Measurements from ENCODE around the gene KITLG. TPM values are rescaled to one million over a fixed set of nuclear protein-coding genes. Genes with fewer than 3 reads are reported as not detected.
A peak's percentile ranks its signal among the peaks of the same experiment; 100 is the strongest.
"Not testable (repeated sequence)": the region's sequence is repeated elsewhere in the genome, so short reads cannot be mapped to it uniquely, and the experiment has no call there.

KITLG gene
- total RNA-seq, 1 experiment from 2014 or later = 4.6 TPM

GRCh38 chr12:88468581-88468980 lies 111.7 kb downstream of the KITLG start:
- no peak overlapping the region for H3K4me3 ChIP-seq (ENCODE audit: low read depth, low read length, poor library complexity, severe bottlenecking)
- CTCF ChIA-PET = no interaction called here
- peaks cover 6% of the 10 kb centered on the region for H3K4me1 ChIP-seq (ENCODE audit: insufficient read depth, low read length, poor library complexity, severe bottlenecking)
- intact Hi-C loops (cut with micrococcal nuclease; ENCODE audit: unreplicated experiment) = no loop called here
- DNase-seq (ENCODE audit: low spot score) = peak; percentile 10
- no peak overlapping the region for H3K27ac ChIP-seq (ENCODE audit: low read depth, low read length, poor library complexity, severe bottlenecking)
- no peak for TF ChIP-seq CTCF (conservative IDR thresholded peaks at IDR 0.05; ENCODE audit: low read depth, low read length)
- TF ChIP-seq EZH2 (IDR thresholded peaks at IDR 0.05; ENCODE audit: borderline replicate concordance, low read depth, low read length, poor library complexity, severe bottlenecking) = no peak
- no TSS peak for BruUV-seq (replicated peaks)
- no peaks in the 10 kb centered on the region for H3K36me3 ChIP-seq (ENCODE audit: insufficient read depth, low read length, poor library complexity, severe bottlenecking)
- H3K27me3 ChIP-seq (replicated peaks; ENCODE audit: insufficient read depth, low read depth, low read length, poor library complexity) = no peaks in the 10 kb centered on the region
- H3K9me3 ChIP-seq (ENCODE audit: low read depth, low read length, poor library complexity, severe bottlenecking) = no peaks in the 10 kb centered on the region
- POLR2A ChIA-PET (ENCODE audit: low non-redundant PET) = no interaction called here

GRCh38 chr12:88466708-88467107 lies 113.6 kb downstream of the KITLG start:
- H3K4me1 ChIP-seq (ENCODE audit: insufficient read depth, low read length, poor library complexity, severe bottlenecking); BruUV-seq (replicated peaks); H3K27ac ChIP-seq (ENCODE audit: low read depth, low read length, poor library complexity, severe bottlenecking); DNase-seq (ENCODE audit: low spot score); CTCF ChIA-PET; H3K4me3 ChIP-seq (ENCODE audit: low read depth, low read length, poor library complexity, severe bottlenecking); H3K36me3 ChIP-seq (ENCODE audit: insufficient read depth, low read length, poor library complexity, severe bottlenecking); POLR2A ChIA-PET (ENCODE audit: low non-redundant PET); intact Hi-C loops (cut with micrococcal nuclease; ENCODE audit: unreplicated experiment); H3K27me3 ChIP-seq (replicated peaks; ENCODE audit: insufficient read depth, low read depth, low read length, poor library complexity); H3K9me3 ChIP-seq (ENCODE audit: low read depth, low read length, poor library complexity, severe bottlenecking): not testable (repeated sequence)

- Histone ChIP-seq H3K36me3 (ENCODE audit: insufficient read depth, low read length, poor library complexity, severe bottlenecking) (no peaks in the 10 kb centered on the region), H3K27ac (ENCODE audit: low read depth, low read length, poor library complexity, severe bottlenecking) (no peak overlapping the region), H3K4me1 (ENCODE audit: insufficient read depth, low read length, poor library complexity, severe bottlenecking) (no peaks in the 10 kb centered on the region), H3K4me3 (ENCODE audit: low read depth, low read length, poor library complexity, severe bottlenecking) (no peak overlapping the region), H3K9me3 (ENCODE audit: low read depth, low read length, poor library complexity, severe bottlenecking) (no peaks in the 10 kb centered on the region), H3K27me3 (replicated peaks; ENCODE audit: insufficient read depth, low read depth, low read length, poor library complexity) (no peaks in the 10 kb centered on the region)
- TF ChIP-seq CTCF (conservative IDR thresholded peaks at IDR 0.05; ENCODE audit: low read depth, low read length) (no peak), EZH2 (IDR thresholded peaks at IDR 0.05; ENCODE audit: borderline replicate concordance, low read depth, low read length, poor library complexity, severe bottlenecking) (no peak)
- intact Hi-C loops (cut with micrococcal nuclease; ENCODE audit: unreplicated experiment) = no loop called here
- CTCF ChIA-PET = no interaction called here
- POLR2A ChIA-PET (ENCODE audit: low non-redundant PET) = no interaction called here
- no peak for DNase-seq (ENCODE audit: low spot score)
- BruUV-seq (replicated peaks) = no TSS peak
Measured at GRCh38 chr12:88458327-88458726, 121.9 kb downstream of the KITLG start.

- no peak for DNase-seq (ENCODE audit: low spot score)
- H3K9me3 ChIP-seq (ENCODE audit: low read depth, low read length, poor library complexity, severe bottlenecking) = no peaks in the 10 kb centered on the region
- intact Hi-C loops (cut with micrococcal nuclease; ENCODE audit: unreplicated experiment) = no loop called here
- H3K4me1 ChIP-seq (ENCODE audit: insufficient read depth, low read length, poor library complexity, severe bottlenecking) = no peaks in the 10 kb centered on the region
- no peak overlapping the region for H3K27ac ChIP-seq (ENCODE audit: low read depth, low read length, poor library complexity, severe bottlenecking)
- BruUV-seq (replicated peaks) = no TSS peak
- POLR2A ChIA-PET (ENCODE audit: low non-redundant PET) = no interaction called here
- no peaks in the 10 kb centered on the region for H3K36me3 ChIP-seq (ENCODE audit: insufficient read depth, low read length, poor library complexity, severe bottlenecking)
- CTCF ChIA-PET = no interaction called here
- no peak overlapping the region for H3K4me3 ChIP-seq (ENCODE audit: low read depth, low read length, poor library complexity, severe bottlenecking)
- no peaks in the 10 kb centered on the region for H3K27me3 ChIP-seq (replicated peaks; ENCODE audit: insufficient read depth, low read depth, low read length, poor library complexity)
- TF ChIP-seq CTCF (conservative IDR thresholded peaks at IDR 0.05; ENCODE audit: low read depth, low read length) (no peak), EZH2 (IDR thresholded peaks at IDR 0.05; ENCODE audit: borderline replicate concordance, low read depth, low read length, poor library complexity, severe bottlenecking) (no peak)
Measured at GRCh38 chr12:88453323-88453722, 126.9 kb downstream of the KITLG start.
